Measurements from ENCODE around the gene HARS1. TPM values are rescaled to one million over a fixed set of nuclear protein-coding genes. Genes with fewer than 3 reads are reported as not detected.
"Not testable (repeated sequence)": the region's sequence is repeated elsewhere in the genome, so short reads cannot be mapped to it uniquely, and the experiment has no call there.

Gene HARS1
- total RNA-seq, 3 donors from 2014 or later (not counting 1 experiment from before 2014, with no cell fraction given) = 62.4 to 73.8 (median 68.3) TPM

GRCh38 chr5:140733098-140733497, 41.9 kb upstream of the HARS1 start:
- H3K4me3 Mint-ChIP-seq = no peak overlapping the region
- no peaks in the 10 kb centered on the region for H3K9me3 Mint-ChIP-seq
- DNase-seq = no peak
- Histone ChIP-seq H3K27ac (ENCODE audit: low read length) (no peak overlapping the region), H3K4me3 (ENCODE audit: low read length) (no peak overlapping the region), H3K27me3 (ENCODE audit: control insufficient read depth, insufficient read depth, low read length) (peaks cover 4% of the 10 kb centered on the region), H3K9me3 (ENCODE audit: control insufficient read depth, insufficient read depth, low read length) (no peaks in the 10 kb centered on the region), H3K4me1 (ENCODE audit: control insufficient read depth, insufficient read depth, low read length) (no peaks in the 10 kb centered on the region), H3K36me3 (ENCODE audit: control insufficient read depth, insufficient read depth, low read length) (no peaks in the 10 kb centered on the region)
- no peak for ATAC-seq
- H3K27ac Mint-ChIP-seq = no peak overlapping the region
- WGBS (ENCODE audit: insufficient coverage) = 64% methylated on average over 4 of the region's 4 CpGs
- H3K4me1 Mint-ChIP-seq = no peaks in the 10 kb centered on the region
- intact Hi-C loops (cut with micrococcal nuclease) = no loop called here
- no peaks in the 10 kb centered on the region for H3K36me3 Mint-ChIP-seq
- no peak for TF ChIP-seq CTCF (IDR thresholded peaks at IDR 0.05)
- H3K27me3 Mint-ChIP-seq (ENCODE audit: low read depth in 2 of 2) = peaks cover 32 to 48% of the 10 kb centered on the region in 2 donors

GRCh38 chr5:140725799-140726471, 34.8 kb upstream of the HARS1 start:
- peak; percentile 82 to 92 (median 90) for ATAC-seq
- no peaks in the 10 kb centered on the region for H3K27me3 ChIP-seq (ENCODE audit: control insufficient read depth, insufficient read depth, low read length)
- H3K9me3 ChIP-seq (ENCODE audit: control insufficient read depth, insufficient read depth, low read length) = no peaks in the 10 kb centered on the region
- 19% methylated on average over 23 of the region's 23 CpGs for WGBS (ENCODE audit: insufficient coverage)
- Mint-ChIP-seq H3K27ac (peak overlapping the region; percentile 86 to 87), H3K27me3 (ENCODE audit: low read depth in 2 of 2) (peaks cover 29 to 31% of the 10 kb centered on the region in 2 donors), H3K9me3 (no peaks in the 10 kb centered on the region), H3K4me1 (peaks cover 9% of the 10 kb centered on the region in 2 donors), H3K4me3 (peak overlapping the region; percentile 77), H3K36me3 (no peaks in the 10 kb centered on the region)
- peak; percentile 45 to 80 for DNase-seq
- no peak overlapping the region for H3K4me3 ChIP-seq (ENCODE audit: low read length)
- H3K27ac ChIP-seq (ENCODE audit: low read length) = no peak overlapping the region
- no peak for TF ChIP-seq CTCF (IDR thresholded peaks at IDR 0.05)
- intact Hi-C loops (cut with micrococcal nuclease) = no loop called here
- no peaks in the 10 kb centered on the region for H3K36me3 ChIP-seq (ENCODE audit: control insufficient read depth, insufficient read depth, low read length)
- H3K4me1 ChIP-seq (ENCODE audit: control insufficient read depth, insufficient read depth, low read length) = peaks cover 4% of the 10 kb centered on the region

GRCh38 chr5:140721395-140721794, 30.2 kb upstream of the HARS1 start:
- H3K27me3 ChIP-seq (ENCODE audit: control insufficient read depth, insufficient read depth, low read length); H3K9me3 ChIP-seq (ENCODE audit: control insufficient read depth, insufficient read depth, low read length); H3K4me1 ChIP-seq (ENCODE audit: control insufficient read depth, insufficient read depth, low read length); H3K9me3 Mint-ChIP-seq; intact Hi-C loops (cut with micrococcal nuclease); H3K4me3 ChIP-seq (ENCODE audit: low read length); H3K36me3 ChIP-seq (ENCODE audit: control insufficient read depth, insufficient read depth, low read length); ATAC-seq; H3K36me3 Mint-ChIP-seq; H3K27ac ChIP-seq (ENCODE audit: low read length); H3K4me3 Mint-ChIP-seq; DNase-seq; H3K27ac Mint-ChIP-seq: not testable (repeated sequence)
- peaks cover 17% of the 10 kb centered on the region in 2 donors for H3K4me1 Mint-ChIP-seq
- peaks cover 22 to 23% of the 10 kb centered on the region in 2 donors for H3K27me3 Mint-ChIP-seq (ENCODE audit: low read depth in 2 of 2)
- WGBS (ENCODE audit: insufficient coverage) = 84% methylated on average over 5 of the region's 5 CpGs

- 55% methylated on average over 6 of the region's 6 CpGs for WGBS (ENCODE audit: insufficient coverage)
- not testable (repeated sequence) for H3K36me3 ChIP-seq (ENCODE audit: control insufficient read depth, insufficient read depth, low read length); H3K27ac ChIP-seq (ENCODE audit: low read length); H3K4me1 ChIP-seq (ENCODE audit: control insufficient read depth, insufficient read depth, low read length); H3K4me3 Mint-ChIP-seq; ATAC-seq; H3K4me3 ChIP-seq (ENCODE audit: low read length); DNase-seq; H3K9me3 Mint-ChIP-seq; H3K27ac Mint-ChIP-seq; H3K27me3 ChIP-seq (ENCODE audit: control insufficient read depth, insufficient read depth, low read length); H3K36me3 Mint-ChIP-seq; H3K9me3 ChIP-seq (ENCODE audit: control insufficient read depth, insufficient read depth, low read length)
- peaks cover 11 to 12% of the 10 kb centered on the region in 2 donors for H3K4me1 Mint-ChIP-seq
- intact Hi-C loops (cut with micrococcal nuclease) = loop anchor here (1.0 kb wide), 1 partner anchor 347 kb away; no protein-coding TSS in a partner anchor
- peaks cover 19 to 22% of the 10 kb centered on the region in 2 donors for H3K27me3 Mint-ChIP-seq (ENCODE audit: low read depth in 2 of 2)
These were observed 29.6 kb upstream of the HARS1 start for GRCh38 chr5:140720738-140721137.
